ENCODE data around the gene TREH.

- TF ChIP-seq CTCF (IDR thresholded peaks at IDR 0.05 in 4 of 5, conservative IDR thresholded peaks at IDR 0.05 in 1 of 5) (no peak), POLR2A (IDR thresholded peaks at IDR 0.05) (peak; percentile 71 to 76)
Measured at GRCh38 chr11:118622376-118623268, 56.8 kb downstream of the TREH start.
